GM21737 (cell line): ENCODE data around the gene BRD2.
A peak's percentile ranks its signal among the peaks of the same experiment; 100 is the strongest.

ENCODE experiments used
- ATAC-seq: cut with Tn5 transposase; IDR thresholded peaks from one replicate; pipeline ENCODE4 v1.9.1; 2021; ENCODE audit warnings: mild to moderate bottlenecking, moderate library complexity; ENCODE audit not compliant: unreplicated experiment

The BRD2 gene

DNA sequence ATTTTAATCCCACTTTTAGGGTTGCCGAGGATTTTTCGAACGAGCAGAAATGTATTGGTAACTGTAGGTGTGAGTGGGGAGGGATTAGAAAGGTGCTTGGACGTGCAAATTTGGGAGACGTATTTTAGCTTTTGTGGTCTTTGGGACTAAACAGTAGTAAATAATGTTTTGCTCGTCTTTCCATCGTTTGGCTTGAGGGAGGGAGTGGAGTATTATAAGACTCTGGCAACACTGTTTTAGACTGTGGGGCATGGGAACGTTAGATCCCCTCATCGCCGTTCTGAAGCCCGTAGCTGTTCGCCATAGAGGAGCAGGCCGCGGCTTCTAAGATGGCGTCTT lies 2.8 kb downstream of the BRD2 start:
- no peak for ATAC-seq

DNA sequence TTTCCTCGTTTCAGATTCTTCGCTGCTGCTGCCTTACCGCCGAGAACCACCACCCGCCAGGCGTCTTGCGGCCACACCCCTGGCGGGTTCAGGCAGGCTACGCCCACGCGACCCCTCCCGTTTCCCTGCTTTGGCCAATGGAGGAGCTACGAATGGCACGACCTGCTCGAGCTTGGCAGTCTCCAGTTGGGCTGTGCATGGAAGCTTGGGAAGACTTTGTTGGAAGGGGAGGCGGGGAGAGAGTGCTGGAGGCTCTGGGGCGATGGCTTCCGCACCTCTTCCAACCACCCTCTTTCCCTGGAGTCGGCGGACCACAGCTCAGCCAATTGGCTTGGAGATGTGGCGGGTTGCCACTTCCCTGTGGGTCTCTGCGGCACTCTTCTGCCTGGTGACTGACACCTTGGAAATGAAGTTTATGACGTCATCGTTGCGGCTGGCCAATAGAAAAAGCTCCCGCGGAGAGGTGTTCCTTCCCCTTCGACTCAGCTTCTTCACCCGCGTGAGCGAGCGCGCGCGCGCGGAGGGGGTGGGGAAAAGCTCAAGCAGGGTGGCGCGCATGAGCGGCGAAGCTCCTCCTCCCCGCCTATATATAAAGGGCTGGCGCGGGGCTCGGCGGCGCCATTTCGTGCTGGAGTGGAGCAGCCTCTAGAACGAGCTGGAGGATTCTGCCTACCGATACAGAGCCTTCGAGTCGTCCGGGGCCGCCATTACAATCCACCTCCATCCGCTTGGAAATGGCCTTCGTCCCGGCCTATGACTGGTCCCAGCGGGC lies 3.4 kb downstream of the BRD2 start:
- ATAC-seq: peak; percentile 40

DNA sequence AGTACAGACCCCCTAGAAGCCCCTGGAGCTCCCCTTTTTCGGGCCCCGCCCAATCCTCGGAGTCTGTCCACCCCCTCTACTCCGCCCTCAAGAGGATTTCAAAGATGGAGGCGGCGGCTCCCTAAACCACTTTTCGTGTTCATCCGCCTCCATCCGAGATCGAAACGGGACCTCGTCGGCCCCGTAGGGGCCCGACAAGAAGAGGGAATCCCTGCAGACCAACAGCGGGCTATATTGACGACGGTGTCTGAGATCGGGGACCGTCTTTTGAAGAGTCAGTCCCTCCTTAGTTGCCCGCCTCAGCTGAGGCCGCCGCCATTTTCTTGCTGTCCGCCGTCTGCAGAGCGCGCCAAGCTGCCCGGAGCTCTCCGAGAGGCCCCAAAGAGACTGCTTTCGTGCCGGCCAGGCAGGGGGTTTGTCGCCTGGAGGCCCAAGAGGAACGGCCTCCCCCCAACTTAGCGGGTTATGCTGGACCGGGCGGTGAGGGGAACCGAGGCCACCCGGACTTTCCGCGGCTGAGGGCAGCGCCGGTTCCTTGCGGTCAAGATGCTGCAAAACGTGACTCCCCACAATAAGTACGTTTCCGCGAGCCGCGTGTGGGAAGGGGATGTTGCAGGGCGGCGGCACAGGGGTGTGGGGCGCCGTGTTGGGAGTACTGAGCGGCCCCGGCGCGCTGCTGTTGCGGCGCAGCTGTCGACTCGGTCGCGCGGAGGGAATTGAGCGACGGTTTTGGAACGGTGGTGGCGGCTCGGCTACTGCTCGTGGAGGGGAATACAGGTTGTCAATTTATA lies 4.2 kb downstream of the BRD2 start:
- ATAC-seq: no peak

DNA sequence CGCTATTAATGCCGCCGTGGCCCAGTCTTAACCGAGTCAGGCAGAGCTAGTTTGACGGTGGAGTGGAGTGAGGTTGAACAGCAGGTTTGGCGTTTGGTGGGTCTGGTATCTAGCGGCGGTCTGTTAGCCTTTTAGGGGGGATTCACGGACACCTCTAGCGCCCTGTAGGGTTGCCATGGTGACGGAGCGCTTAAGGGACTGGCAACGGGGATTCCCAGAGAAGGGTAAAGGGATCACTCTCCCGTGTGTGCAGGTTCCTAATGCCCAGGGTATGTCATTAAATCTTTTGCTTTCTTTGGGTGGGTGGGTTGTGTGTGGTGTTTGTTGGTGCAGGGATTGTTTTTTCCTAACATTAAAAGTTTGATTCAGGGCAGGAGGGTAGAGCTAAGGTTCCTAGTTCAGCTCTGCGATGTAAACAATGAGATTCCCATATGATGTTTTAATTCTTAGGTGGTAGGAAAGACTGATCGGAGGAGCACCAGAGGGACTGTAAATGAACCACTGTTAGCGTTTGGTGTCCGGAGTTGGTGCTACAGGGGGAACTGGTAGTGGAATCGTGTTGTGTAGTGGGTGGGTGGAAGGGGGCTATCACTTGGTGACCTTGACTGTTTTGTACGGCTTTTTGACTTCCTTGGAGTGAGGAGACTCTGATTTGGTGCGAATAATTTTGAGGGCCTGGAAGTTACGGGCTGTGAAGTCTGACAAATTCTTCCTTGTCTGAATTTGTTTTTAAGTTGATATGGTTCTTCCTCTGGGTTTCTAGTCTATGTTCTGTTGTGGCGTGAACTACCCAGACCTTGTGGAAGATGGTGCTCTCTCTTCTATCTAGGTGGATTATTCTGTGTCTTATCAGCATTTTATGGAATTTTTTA lies 5.0 kb downstream of the BRD2 start:
- ATAC-seq: no peak

DNA sequence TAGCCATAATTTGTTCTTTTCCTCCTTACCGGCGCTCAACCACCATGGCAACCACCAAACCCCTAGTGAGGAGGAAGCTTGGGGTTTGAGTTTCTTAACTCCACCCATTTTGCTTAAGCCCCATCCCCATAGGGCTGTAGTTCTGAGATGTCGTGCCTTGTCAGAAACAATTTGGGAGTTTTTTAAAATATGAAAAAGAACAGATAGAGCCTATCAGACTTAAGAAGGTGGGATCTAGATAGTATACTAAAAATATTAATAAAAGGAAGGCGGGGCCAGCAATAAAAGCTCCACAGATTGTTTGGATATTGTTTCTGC lies 5.6 kb downstream of the BRD2 start:
- no peak for ATAC-seq

DNA sequence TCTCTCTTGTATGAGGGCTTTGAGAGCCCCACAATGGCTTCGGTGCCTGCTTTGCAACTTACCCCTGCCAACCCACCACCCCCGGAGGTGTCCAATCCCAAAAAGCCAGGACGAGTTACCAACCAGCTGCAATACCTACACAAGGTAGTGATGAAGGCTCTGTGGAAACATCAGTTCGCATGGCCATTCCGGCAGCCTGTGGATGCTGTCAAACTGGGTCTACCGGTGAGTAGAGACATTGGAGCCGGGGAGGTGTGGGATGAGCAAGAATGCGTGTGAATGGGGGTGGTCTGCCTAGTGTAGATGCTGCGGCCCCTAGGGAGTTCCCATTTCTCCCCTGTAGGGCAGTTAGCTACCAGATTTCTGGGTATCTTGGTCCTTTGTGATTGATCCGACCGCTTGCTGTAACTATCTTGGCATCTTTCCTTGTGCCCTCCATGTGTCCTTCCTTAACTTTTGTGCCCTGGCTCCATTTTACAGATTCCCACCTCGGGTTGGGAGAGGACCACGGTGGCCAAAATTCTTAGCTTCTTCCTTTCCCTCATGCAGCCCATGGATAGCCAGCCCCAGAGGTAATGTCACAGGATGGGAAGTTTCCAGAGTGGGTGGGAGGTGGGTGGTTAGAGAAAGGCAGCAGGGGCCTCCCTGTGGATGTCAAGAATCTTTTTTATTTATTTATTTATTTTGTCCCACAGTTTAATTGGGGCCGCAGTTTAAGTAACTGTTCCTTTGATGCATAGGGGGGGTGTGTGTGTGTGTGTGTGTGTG lies 6.3 kb downstream of the BRD2 start:
- ATAC-seq: no peak

DNA sequence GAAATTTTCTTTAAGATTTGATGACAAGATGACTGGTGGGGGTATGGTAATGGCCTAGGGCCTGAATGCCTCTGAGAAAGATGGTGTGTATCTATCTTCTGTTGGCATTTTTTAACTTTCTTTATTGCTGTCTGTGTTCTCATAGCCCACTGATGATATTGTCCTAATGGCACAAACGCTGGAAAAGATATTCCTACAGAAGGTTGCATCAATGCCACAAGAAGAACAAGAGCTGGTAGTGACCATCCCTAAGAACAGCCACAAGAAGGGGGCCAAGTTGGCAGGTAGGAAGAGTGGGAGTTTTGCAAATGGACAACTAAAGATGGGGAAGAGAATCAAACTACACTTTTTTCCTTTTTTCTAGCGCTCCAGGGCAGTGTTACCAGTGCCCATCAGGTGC lies 7.5 kb downstream of the BRD2 start:
- ATAC-seq: no peak

DNA sequence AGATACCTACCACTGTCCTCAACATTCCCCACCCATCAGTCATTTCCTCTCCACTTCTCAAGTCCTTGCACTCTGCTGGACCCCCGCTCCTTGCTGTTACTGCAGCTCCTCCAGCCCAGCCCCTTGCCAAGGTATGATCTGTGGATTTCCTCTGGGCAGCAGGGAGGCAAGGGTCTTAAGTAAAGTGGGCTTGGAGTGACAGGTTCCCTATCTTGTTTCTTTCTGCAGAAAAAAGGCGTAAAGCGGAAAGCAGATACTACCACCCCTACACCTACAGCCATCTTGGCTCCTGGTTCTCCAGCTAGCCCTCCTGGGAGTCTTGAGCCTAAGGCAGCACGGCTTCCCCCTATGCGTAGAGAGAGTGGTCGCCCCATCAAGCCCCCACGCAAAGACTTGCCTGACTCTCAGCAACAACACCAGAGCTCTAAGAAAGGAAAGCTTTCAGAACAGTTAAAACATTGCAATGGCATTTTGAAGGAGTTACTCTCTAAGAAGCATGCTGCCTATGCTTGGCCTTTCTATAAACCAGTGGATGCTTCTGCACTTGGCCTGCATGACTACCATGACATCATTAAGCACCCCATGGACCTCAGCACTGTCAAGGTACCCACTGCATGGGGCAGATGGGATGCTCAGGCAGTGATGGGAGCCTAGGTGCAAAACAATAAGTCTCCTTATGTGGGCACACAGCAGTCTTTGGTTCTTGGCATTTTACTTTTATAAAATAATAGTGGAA lies 8.1 kb downstream of the BRD2 start:
- no peak for ATAC-seq

DNA sequence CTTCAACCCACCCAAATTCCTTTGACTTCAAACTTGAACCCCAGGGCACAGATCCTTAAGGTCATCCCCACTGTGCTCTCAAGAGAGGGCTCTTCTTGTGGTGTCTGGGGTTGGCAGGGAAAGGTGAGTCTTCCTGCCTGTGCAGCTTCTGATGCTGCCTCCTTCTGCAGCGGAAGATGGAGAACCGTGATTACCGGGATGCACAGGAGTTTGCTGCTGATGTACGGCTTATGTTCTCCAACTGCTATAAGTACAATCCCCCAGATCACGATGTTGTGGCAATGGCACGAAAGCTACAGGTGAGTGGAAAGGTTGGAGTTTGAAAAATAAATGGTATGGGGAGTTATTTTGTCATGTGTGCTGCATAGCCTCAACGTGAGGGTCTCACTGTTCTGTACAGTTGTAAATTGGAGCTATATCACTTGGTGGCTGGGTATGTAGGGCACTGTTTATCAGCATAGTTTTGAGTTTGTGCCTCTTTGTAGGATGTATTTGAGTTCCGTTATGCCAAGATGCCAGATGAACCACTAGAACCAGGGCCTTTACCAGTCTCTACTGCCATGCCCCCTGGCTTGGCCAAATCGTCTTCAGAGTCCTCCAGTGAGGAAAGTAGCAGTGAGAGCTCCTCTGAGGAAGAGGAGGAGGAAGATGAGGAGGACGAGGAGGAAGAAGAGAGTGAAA lies 9.0 kb downstream of the BRD2 start:
- no peak for ATAC-seq

DNA sequence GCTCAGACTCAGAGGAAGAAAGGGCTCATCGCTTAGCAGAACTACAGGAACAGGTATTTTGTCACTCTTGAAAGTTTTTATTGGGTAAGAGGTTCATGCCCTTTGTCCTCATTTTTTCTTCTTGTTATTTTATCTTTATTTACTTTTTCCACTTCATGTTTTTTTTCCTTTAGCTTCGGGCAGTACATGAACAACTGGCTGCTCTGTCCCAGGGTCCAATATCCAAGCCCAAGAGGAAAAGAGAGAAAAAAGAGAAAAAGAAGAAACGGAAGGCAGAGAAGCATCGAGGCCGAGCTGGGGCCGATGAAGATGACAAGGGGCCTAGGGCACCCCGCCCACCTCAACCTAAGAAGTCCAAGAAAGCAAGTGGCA lies 9.5 kb downstream of the BRD2 start:
- ATAC-seq: no peak

DNA sequence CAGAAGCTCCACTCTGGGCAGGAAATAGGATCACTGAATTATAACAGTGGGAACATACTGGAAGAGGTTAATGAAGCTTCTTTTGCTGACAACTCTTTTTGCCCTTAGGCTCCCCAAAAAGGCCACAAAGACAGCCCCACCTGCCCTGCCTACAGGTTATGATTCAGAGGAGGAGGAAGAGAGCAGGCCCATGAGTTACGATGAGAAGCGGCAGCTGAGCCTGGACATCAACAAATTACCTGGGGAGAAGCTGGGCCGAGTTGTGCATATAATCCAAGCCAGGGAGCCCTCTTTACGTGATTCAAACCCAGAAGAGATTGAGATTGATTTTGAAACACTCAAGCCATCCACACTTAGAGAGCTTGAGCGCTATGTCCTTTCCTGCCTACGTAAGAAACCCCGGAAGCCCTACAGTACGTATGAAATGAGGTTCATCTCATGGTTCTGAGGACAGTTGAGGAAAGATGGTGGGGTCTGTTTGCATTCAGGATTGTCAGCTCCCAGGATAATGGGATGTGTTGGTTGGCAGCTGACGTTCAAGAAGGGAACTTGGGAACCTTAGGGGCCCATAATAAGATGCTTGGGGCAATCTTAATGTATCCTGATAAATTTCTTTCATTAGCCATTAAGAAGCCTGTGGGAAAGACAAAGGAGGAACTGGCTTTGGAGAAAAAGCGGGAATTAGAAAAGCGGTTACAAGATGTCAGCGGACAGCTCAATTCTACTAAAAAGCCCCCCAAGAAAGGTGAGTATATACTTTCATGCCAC lies 11.5 kb downstream of the BRD2 start:
- no peak for ATAC-seq

DNA sequence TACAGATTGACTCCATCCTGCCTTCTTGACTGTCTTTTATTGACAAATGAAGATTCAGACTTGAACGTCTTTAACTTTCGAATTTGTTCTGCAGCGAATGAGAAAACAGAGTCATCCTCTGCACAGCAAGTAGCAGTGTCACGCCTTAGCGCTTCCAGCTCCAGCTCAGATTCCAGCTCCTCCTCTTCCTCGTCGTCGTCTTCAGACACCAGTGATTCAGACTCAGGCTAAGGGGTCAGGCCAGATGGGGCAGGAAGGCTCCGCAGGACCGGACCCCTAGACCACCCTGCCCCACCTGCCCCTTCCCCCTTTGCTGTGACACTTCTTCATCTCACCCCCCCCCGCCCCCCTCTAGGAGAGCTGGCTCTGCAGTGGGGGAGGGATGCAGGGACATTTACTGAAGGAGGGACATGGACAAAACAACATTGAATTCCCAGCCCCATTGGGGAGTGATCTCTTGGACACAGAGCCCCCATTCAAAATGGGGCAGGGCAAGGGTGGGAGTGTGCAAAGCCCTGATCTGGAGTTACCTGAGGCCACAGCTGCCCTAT lies 12.2 kb downstream of the BRD2 start:
- no peak for ATAC-seq

DNA sequence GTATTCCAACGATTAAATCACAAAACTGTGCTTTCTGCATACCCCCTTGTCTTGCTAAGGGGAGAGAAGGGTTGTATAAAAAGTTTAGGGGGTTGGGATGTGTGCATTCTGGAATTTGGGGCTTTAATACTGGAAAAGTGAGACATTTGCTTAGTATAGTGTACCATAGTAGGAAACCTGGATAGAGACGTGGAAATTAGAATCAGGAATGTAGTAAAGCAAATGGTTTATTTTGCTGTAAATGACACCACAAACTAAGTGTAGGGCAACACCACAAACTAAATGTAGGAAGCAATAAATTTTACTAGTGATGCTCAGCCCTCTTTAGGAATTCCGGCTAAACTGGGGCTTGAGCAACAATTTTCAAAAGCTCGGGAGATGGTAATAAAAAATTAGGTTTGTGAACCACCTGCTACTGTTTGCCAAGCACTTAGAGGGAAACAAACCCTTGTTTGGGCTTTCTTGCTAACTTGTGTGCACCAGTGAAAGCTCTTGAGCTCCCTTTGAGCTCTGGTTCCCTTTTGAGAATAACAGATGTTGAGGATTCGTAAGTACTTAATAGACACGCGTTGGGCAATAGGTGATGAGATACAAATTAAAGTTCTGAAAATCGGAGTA lies 13.8 kb downstream of the BRD2 start:
- no peak for ATAC-seq

DNA sequence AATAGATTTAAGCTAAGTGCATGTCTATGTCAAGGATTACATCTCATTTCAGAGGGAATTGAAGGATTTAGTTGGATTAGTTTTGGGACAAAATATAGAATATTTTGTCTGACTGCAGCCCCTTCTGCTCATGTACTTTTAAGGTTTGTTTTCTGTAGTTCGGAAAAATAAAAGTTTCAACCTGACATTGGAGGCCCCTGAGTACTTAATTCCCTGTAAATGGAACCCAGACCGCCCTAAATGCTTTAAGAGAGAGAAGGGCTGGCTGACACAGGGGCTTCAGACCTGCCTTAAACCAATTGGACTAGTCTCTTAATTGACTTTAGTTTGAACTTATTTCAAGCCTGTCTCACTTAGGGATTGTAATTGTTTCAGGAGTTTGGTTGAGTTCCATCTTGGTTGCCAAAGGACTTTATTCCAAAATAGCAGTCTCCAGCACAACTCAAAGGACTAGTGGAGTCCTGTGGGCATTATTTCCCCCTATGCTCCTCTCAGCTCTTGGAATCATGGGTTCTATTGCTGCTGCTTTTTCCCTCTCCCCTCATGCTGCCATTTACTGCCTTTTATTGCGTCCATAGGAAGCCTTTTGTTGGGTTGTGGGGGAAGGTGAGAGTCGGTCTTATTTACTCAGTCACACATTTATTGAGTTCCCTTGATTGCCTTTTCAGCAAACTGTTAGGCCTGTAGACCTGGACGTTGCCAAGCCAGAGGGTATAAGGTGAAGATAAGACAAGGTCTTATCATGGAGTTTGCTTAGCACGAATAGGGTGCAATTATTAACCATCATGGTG lies 14.5 kb downstream of the BRD2 start:
- ATAC-seq: no peak

DNA sequence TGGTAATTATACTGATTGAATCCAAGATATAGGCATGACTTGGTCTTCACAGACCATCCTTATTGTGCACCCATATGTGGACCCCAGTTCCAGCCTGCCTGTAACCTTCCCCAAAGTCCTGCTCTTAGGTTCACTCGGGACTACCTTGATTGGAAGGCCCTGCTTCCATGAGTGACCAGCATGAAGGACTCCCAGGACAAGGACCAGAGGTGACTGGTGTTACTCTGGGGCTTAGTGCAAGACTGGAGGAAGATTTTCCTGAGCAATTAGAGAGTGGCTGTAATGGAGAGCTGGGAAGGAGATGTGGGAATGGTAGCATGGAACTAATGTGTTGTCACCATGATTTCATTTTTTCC lies 15.1 kb downstream of the BRD2 start:
- no peak for ATAC-seq

DNA sequence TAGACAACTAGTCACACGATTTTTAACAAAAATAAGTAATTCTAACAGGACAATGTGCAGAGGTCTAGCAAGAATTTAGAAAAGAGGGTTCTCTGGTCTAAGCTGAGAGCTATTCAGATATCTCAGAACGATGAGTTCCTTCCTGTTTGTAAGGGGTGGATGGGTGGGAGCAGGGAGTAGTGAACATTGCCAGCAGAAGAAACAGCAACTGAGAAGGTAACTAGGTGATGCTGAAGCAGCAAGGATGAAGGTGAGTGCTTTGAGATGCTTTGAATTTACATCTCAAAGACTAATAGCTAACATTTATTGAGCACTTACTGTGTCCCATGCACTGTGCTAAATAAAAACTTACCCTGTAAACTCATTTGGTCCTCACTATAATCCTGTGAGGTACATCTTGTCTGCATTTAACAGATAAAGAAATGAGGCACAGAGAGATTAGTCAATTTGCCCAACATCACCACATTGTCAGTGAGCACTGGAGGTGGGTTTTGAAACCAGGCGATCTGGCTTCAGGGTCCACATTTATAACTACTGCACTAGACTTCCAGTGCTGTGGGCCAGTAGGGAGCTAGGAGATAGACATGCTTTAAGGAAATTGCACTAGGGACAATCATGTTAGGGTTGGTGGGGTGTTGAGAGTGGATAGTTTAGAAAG lies 15.7 kb downstream of the BRD2 start:
- ATAC-seq: no peak
